C4-2B (cell line): ENCODE measurements around the gene CLIC1.

Source experiments
- ZFX ChIP-seq: fragments of 450-650 bp; IDR thresholded peaks from 2 replicates; pipeline ENCODE4 v1.6.1; 2017
- TF ChIP-seq, protein P1 (sequence below): fragments of 450-650 bp; conservative IDR thresholded peaks from 2 replicates; pipeline ENCODE4 v1.5.1; 2017; ENCODE audit warnings: mild to moderate bottlenecking

DNA sequence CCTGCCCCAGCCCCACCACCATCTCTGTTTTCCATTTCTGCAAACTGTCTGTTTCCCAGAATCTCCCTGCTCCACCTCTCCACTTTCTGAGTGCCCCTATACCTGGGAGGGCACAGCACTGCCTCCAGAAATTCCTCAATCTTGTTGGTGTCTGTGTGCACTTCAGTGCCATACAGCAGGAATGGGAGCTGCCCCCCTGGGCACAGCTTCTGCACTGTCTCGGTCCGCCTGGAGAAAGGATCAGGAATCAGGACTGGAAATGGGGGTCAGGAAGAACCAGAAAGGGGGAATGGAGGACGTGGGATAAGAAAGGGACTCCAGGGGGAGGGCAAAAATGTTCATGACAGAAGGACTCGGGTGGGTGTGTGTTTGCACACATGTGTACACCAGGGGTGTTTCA, 2.6 kb downstream of the CLIC1 start:
- TF ChIP-seq, protein P1, sequence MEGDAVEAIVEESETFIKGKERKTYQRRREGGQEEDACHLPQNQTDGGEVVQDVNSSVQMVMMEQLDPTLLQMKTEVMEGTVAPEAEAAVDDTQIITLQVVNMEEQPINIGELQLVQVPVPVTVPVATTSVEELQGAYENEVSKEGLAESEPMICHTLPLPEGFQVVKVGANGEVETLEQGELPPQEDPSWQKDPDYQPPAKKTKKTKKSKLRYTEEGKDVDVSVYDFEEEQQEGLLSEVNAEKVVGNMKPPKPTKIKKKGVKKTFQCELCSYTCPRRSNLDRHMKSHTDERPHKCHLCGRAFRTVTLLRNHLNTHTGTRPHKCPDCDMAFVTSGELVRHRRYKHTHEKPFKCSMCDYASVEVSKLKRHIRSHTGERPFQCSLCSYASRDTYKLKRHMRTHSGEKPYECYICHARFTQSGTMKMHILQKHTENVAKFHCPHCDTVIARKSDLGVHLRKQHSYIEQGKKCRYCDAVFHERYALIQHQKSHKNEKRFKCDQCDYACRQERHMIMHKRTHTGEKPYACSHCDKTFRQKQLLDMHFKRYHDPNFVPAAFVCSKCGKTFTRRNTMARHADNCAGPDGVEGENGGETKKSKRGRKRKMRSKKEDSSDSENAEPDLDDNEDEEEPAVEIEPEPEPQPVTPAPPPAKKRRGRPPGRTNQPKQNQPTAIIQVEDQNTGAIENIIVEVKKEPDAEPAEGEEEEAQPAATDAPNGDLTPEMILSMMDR, result no peak
- no peak for TF ChIP-seq ZFX
